IMR-90 (cell line): ENCODE results near the gene TRIM22. TPM values are rescaled to one million over a fixed set of nuclear protein-coding genes. Genes with fewer than 3 reads are reported as not detected.

Source experiments
- ATAC-seq: fragments of 200-7000 bp; cut with Tn5 transposase; 2 replicates; pipeline ENCODE4 v1.9.1; 2020; ENCODE audit warnings: low read depth, mild to moderate bottlenecking, moderate library complexity
- BruUV-seq: library from RNA; stranded (reverse); fragments of 400-500 nt; replicated peaks from 2 replicates; lab custom pipeline; 2021; lab: Mats Ljungman, UMichigan
- CTCF ChIA-PET: fragments of 300-600 bp; formaldehyde crosslinking; extraction: SDS; loops from one replicate; lab custom pipeline; 2021; ENCODE audit warnings: antibody characterized with exemption; lab: Yijun Ruan, JAX
- POLR2A ChIA-PET: fragments of 300-600 bp; sonication (Branson Sonifier 250); formaldehyde crosslinking; loops from one replicate; lab custom pipeline; 2022; ENCODE audit warnings: antibody characterized with exemption; ENCODE audit not compliant: unreplicated experiment; lab: Charles Lee
- DNase-seq: peaks from one replicate; pipeline ENCODE4 v3.0.0; 2013
- H2AFZ ChIP-seq: replicated peaks from 2 replicates; pipeline ENCODE3; 2013; ENCODE audit warnings: low read length, mild to moderate bottlenecking; ENCODE audit not compliant: poor library complexity
- H2AK5ac ChIP-seq: 2 replicates; pipeline ENCODE4 v1.6.1; 2013; ENCODE audit warnings: low read depth, low read length, inconsistent platforms
- H2AK9ac ChIP-seq: replicated peaks from 2 replicates; pipeline ENCODE3; 2013; ENCODE audit warnings: mild to moderate bottlenecking, low read depth, low read length, moderate library complexity; ENCODE audit not compliant: poor library complexity
- H2BK120ac ChIP-seq: 2 replicates; pipeline ENCODE4 v1.6.1; 2013; ENCODE audit warnings: low read depth, low read length, inconsistent platforms
- H2BK15ac ChIP-seq: 3 replicates; pipeline ENCODE4 v1.6.1; 2013; ENCODE audit warnings: low read depth, low read length, inconsistent platforms
- H2BK20ac ChIP-seq: 2 replicates; pipeline ENCODE4 v1.6.1; 2013; ENCODE audit warnings: low read depth, mild to moderate bottlenecking, inconsistent platforms, low read length, moderate library complexity
- H2BK5ac ChIP-seq: 2 replicates; pipeline ENCODE4 v1.6.1; 2013; ENCODE audit warnings: mild to moderate bottlenecking, low read depth, low read length, inconsistent platforms; ENCODE audit not compliant: poor library complexity, severe bottlenecking
- H3K14ac ChIP-seq: replicated peaks from 2 replicates; pipeline ENCODE4 v1.6.1; 2013; ENCODE audit warnings: low read depth, low read length, inconsistent platforms
- H3K18ac ChIP-seq: 2 replicates; pipeline ENCODE4 v1.6.1; 2013; ENCODE audit warnings: low read depth, low read length, control low read depth
- H3K23ac ChIP-seq: 2 replicates; pipeline ENCODE4 v1.6.1; 2013; ENCODE audit warnings: low read depth, low read length, inconsistent platforms
- H3K27ac ChIP-seq: 2 replicates; pipeline ENCODE4 v1.5.1; 2013; ENCODE audit warnings: mild to moderate bottlenecking, control low read depth, low read length; ENCODE audit not compliant: insufficient read depth
- H3K27me3 ChIP-seq: 2 replicates; pipeline ENCODE4 v1.6.1; 2013; ENCODE audit warnings: low read length; ENCODE audit not compliant: control insufficient read depth, insufficient read depth
- H3K36me3 ChIP-seq: 2 replicates; pipeline ENCODE4 v1.6.1; 2013; ENCODE audit warnings: low read length, mixed read lengths; ENCODE audit not compliant: control insufficient read depth, insufficient read depth
- H3K4ac ChIP-seq: 2 replicates; pipeline ENCODE4 v1.6.1; 2013; ENCODE audit warnings: low read depth, low read length, inconsistent platforms
- H3K4me1 ChIP-seq: 2 replicates; pipeline ENCODE4 v1.6.1; 2013; ENCODE audit warnings: low read length, mixed read lengths; ENCODE audit not compliant: control insufficient read depth, insufficient read depth
- H3K4me2 ChIP-seq: 2 replicates; pipeline ENCODE4 v1.6.1; 2013; ENCODE audit warnings: low read depth, mild to moderate bottlenecking, control low read depth, low read length, moderate library complexity
- H3K4me3 ChIP-seq: 2 replicates; pipeline ENCODE4 v1.5.1; 2013; ENCODE audit warnings: low read depth, mild to moderate bottlenecking, control low read depth, low read length, moderate library complexity; ENCODE audit not compliant: insufficient read depth
- H3K56ac ChIP-seq: 2 replicates; pipeline ENCODE4 v1.6.1; 2013; ENCODE audit warnings: low read length, inconsistent platforms; ENCODE audit not compliant: insufficient read depth; ENCODE audit errors: extremely low read depth
- H3K79me1 ChIP-seq, 2 experiments: 2 replicates each; pipeline ENCODE4 v1.6.1; 2013; ENCODE audit warnings: low read length in 2 of 2, inconsistent platforms in 1 of 2, low read depth in 1 of 2
- H3K9ac ChIP-seq: 2 replicates; pipeline ENCODE4 v1.6.1; 2013; ENCODE audit warnings: low read depth, low read length, control low read depth
- H3K9me1 ChIP-seq: 2 replicates; pipeline ENCODE4 v1.6.1; 2013; ENCODE audit warnings: low read length, inconsistent platforms; ENCODE audit not compliant: insufficient read depth
- H3K9me3 ChIP-seq: 2 replicates; pipeline ENCODE4 v1.6.1; 2013; ENCODE audit warnings: low read length; ENCODE audit not compliant: control insufficient read depth, insufficient read depth
- H4K20me1 ChIP-seq: 2 replicates; pipeline ENCODE4 v1.6.1; 2013; ENCODE audit warnings: low read length, inconsistent platforms; ENCODE audit not compliant: insufficient read depth
- H4K5ac ChIP-seq: 2 replicates; pipeline ENCODE4 v1.6.1; 2013; ENCODE audit warnings: mild to moderate bottlenecking, low read depth, low read length, control low read depth
- H4K8ac ChIP-seq, 2 experiments: 2 replicates each; pipeline ENCODE4 v1.6.1; 2013; ENCODE audit warnings: low read depth in 2 of 2, low read length in 2 of 2, control low read depth in 1 of 2, inconsistent platforms in 1 of 2
- H4K91ac ChIP-seq: 2 replicates; pipeline ENCODE4 v1.6.1; 2013; ENCODE audit warnings: low read depth, low read length, inconsistent platforms; ENCODE audit not compliant: insufficient read depth
- BHLHE40 ChIP-seq: fragments of 150-350 bp; IDR thresholded peaks from 2 replicates; pipeline ENCODE4 v1.6.1; 2016; ENCODE audit warnings: mild to moderate bottlenecking, low read depth, low read length
- CHD1 ChIP-seq: IDR thresholded peaks from 2 replicates; pipeline ENCODE4 v1.6.1; 2012; ENCODE audit warnings: low read depth, low read length, improper control_type of control experiment
- CTCF ChIP-seq: conservative IDR thresholded peaks from 2 replicates; pipeline ENCODE4 v1.5.1; 2012; ENCODE audit warnings: mild to moderate bottlenecking, low read depth, low read length, improper control_type of control experiment
- ELK1 ChIP-seq: fragments of 150-350 bp; IDR thresholded peaks from 2 replicates; pipeline ENCODE4 v1.6.1; 2016; ENCODE audit warnings: low read depth, mild to moderate bottlenecking, low read length, moderate library complexity, borderline replicate concordance
- FOS ChIP-seq: fragments of 150-350 bp; IDR thresholded peaks from 2 replicates; pipeline ENCODE4 v1.6.1; 2016; ENCODE audit warnings: low read depth, low read length
- MAFK ChIP-seq: IDR thresholded peaks from 2 replicates; pipeline ENCODE4 v1.6.1; 2012; ENCODE audit warnings: low read depth, low read length, improper control_type of control experiment
- MAZ ChIP-seq: IDR thresholded peaks from 2 replicates; pipeline ENCODE4 v1.6.1; 2012; ENCODE audit warnings: low read depth, mild to moderate bottlenecking, low read length, improper control_type of control experiment, moderate library complexity, borderline replicate concordance
- NFE2L2 ChIP-seq: fragments of 150-350 bp; IDR thresholded peaks from 2 replicates; pipeline ENCODE4 v1.6.1; 2016; ENCODE audit warnings: low read depth, mild to moderate bottlenecking, low read length
- RCOR1 ChIP-seq: IDR thresholded peaks from 2 replicates; pipeline ENCODE4 v1.6.1; 2012; ENCODE audit warnings: mild to moderate bottlenecking, low read length, improper control_type of control experiment; ENCODE audit not compliant: insufficient replicate concordance
- SMC3 ChIP-seq: fragments of 150-350 bp; IDR thresholded peaks from 2 replicates; pipeline ENCODE4 v1.6.1; 2016; ENCODE audit warnings: low read depth, mild to moderate bottlenecking, antibody characterized with exemption, low read length, moderate library complexity
- USF2 ChIP-seq: fragments of 150-350 bp; IDR thresholded peaks from 2 replicates; pipeline ENCODE4 v1.6.1; 2017; ENCODE audit warnings: mild to moderate bottlenecking, antibody characterized with exemption, low read length, low read depth
- WGBS, 2 experiments: methylation state at CpG; one replicate each; pipeline versions ENCODE4 v1.1.5 to v1.1.7; 2013; ENCODE audit warnings: missing lambda C conversion rate in 2 of 2; ENCODE audit not compliant: insufficient read length in 1 of 2; ENCODE audit errors: extremely low coverage in 2 of 2; 5-methylcytosine and 5-hydroxymethylcytosine counted together
- dilution Hi-C: fragments of 300-500 bp; cut with HindIII; formaldehyde crosslinking; loops from one replicate; pipeline ENCODE4 v1.14.3; 2018; ENCODE audit warnings: low sequenced_read_pairs; ENCODE audit not compliant: unreplicated experiment
- in situ Hi-C: fragments of 300-500 bp; cut with MboI; formaldehyde crosslinking; loops from 3 replicates; pipeline ENCODE4 v1.14.3; 2019; ENCODE audit warnings: low sequenced_read_pairs, inconsistent platforms, mixed read lengths
- intact Hi-C: fragments of 100-400 bp; cut with micrococcal nuclease; formaldehyde crosslinking; loops from 2 replicates; pipeline ENCODE4 v1.10.0; 2022
- polyA plus RNA-seq, 3 experiments: library from polyadenylated mRNA; depleted of rRNA; stranded (reverse); fragments of >200 nt; gene quantifications; 2 replicates each; pipeline ENCODE4 v1.2.3, GENCODE V29; 2012; ENCODE audit warnings: low replicate concordance in 1 of 3
- total RNA-seq: library from RNA; depleted of rRNA; stranded (reverse); fragments of >200 nt; gene quantifications from 2 replicates; pipeline ENCODE4 v1.2.3, GENCODE V29; 2012

Gene TRIM22
- total and polyA plus RNA-seq, 2 of the 4 experiments (the other 2 are of a cell fraction), result 43.6 to 46.8 TPM

GRCh38 chr11:5674391-5674790, 15.2 kb upstream of the TRIM22 start:
- intact Hi-C loops (no loop called here), in situ Hi-C loops (no loop called here), dilution Hi-C loops (no loop called here)
- ATAC-seq, result no peak
- no peak overlapping the region for H2BK15ac ChIP-seq
- H2BK20ac ChIP-seq, result no peak overlapping the region
- peaks cover 13 to 24% of the 10 kb centered on the region in 2 experiments for H3K79me1 ChIP-seq
- H3K4me3 ChIP-seq, result no peak overlapping the region
- CTCF ChIA-PET, result no interaction called here
- no peak overlapping the region for H2BK120ac ChIP-seq
- H3K4me1 ChIP-seq, result no peaks in the 10 kb centered on the region
- no peak overlapping the region for H3K9ac ChIP-seq
- H4K91ac ChIP-seq, result no peak overlapping the region
- H3K18ac ChIP-seq, result no peak overlapping the region
- H4K20me1 ChIP-seq, result peaks cover 4% of the 10 kb centered on the region; the same call in 1 of the 2 replicates
- peaks cover 27% of the 10 kb centered on the region for H3K36me3 ChIP-seq
- no TSS peak for BruUV-seq
- H4K5ac ChIP-seq, result no peak overlapping the region
- POLR2A ChIA-PET, result no interaction called here
- no peak overlapping the region for H2BK5ac ChIP-seq
- H2AFZ ChIP-seq, result no peak overlapping the region
- H3K56ac ChIP-seq, result no peak overlapping the region
- WGBS, 2 experiments, result 100% methylated on average over 1 of the region's 4 CpGs; no CpG with 5 or more reads in 1 of the 2 experiments
- no peak overlapping the region for H3K4me2 ChIP-seq
- H3K27me3 ChIP-seq, result no peaks in the 10 kb centered on the region
- no peak overlapping the region for H3K23ac ChIP-seq
- no peak overlapping the region for H3K27ac ChIP-seq
- no peak overlapping the region for H2AK9ac ChIP-seq
- H4K8ac ChIP-seq, result no peak overlapping the region
- no peak for TF ChIP-seq CHD1
- TF ChIP-seq MAZ, result no peak
- no peak for TF ChIP-seq CTCF
- no peak for TF ChIP-seq SMC3
- no peak for TF ChIP-seq MAFK
- no peak for TF ChIP-seq ELK1
- no peak for TF ChIP-seq NFE2L2
- no peak for TF ChIP-seq USF2
- TF ChIP-seq RCOR1, result no peak
- TF ChIP-seq BHLHE40, result no peak
- no peak for TF ChIP-seq FOS
- no peak for DNase-seq
- no peaks in the 10 kb centered on the region for H3K9me1 ChIP-seq
- peaks cover 2% of the 10 kb centered on the region; the same call in 1 of the 2 replicates for H3K9me3 ChIP-seq
- H2AK5ac ChIP-seq, result no peak overlapping the region
- H3K14ac ChIP-seq, result no peak overlapping the region
- H3K4ac ChIP-seq, result no peak overlapping the region
